HepG2 (cell line): ENCODE data around the gene OGFOD3. TPM values are rescaled to one million over a fixed set of nuclear protein-coding genes. Genes with fewer than 3 reads are reported as not detected.

Experiments used
- BRF2 ChIP-seq: sonication (generic); formaldehyde crosslinking; IDR thresholded peaks from 2 replicates; pipeline ENCODE4 v1.8.1; 2022; ENCODE audit warnings: mild to moderate bottlenecking, missing genetic modification reagents
- CCDC6 ChIP-seq: sonication (generic); formaldehyde crosslinking; IDR thresholded peaks from 2 replicates; pipeline ENCODE4 v1.8.1; 2022; ENCODE audit warnings: mild to moderate bottlenecking, missing genetic modification reagents, moderate library complexity
- CHCHD3 ChIP-seq: sonication (generic); formaldehyde crosslinking; IDR thresholded peaks from 2 replicates; pipeline ENCODE4 v1.8.0; 2022; ENCODE audit warnings: mild to moderate bottlenecking, missing genetic modification reagents, moderate library complexity
- CREB1 ChIP-seq, 2 experiments: fragments of 450-650 bp in 1 of 2; IDR thresholded peaks; 2 replicates each; pipeline ENCODE4 v1.6.1; 2016 to 2017; ENCODE audit warnings: control low read depth in 1 of 2, mild to moderate bottlenecking in 1 of 2, missing compliant biosample characterization in 1 of 2, missing genetic modification characterization in 1 of 2
- DBP ChIP-seq: sonication (generic); formaldehyde crosslinking; IDR thresholded peaks from 2 replicates; pipeline ENCODE4 v1.4.0; 2020; ENCODE audit warnings: missing genetic modification reagents; ENCODE audit errors: not compliant biosample characterization
- ESRRA ChIP-seq: sonication (generic); formaldehyde crosslinking; IDR thresholded peaks from 2 replicates; pipeline ENCODE4 v1.5.1; 2020; ENCODE audit warnings: mild to moderate bottlenecking, low read depth, missing genetic modification reagents
- HNF1B ChIP-seq: sonication (generic); formaldehyde crosslinking; IDR thresholded peaks from 2 replicates; pipeline ENCODE4 v1.5.1; 2020; ENCODE audit warnings: mild to moderate bottlenecking, moderate library complexity, missing genetic modification reagents
- HOXA9 ChIP-seq: sonication (generic); formaldehyde crosslinking; IDR thresholded peaks from 2 replicates; pipeline ENCODE4 v1.8.1; 2022; ENCODE audit warnings: missing genetic modification reagents, mild to moderate bottlenecking, moderate library complexity, borderline replicate concordance
- KLF13 ChIP-seq: sonication (generic); formaldehyde crosslinking; IDR thresholded peaks from 2 replicates; pipeline ENCODE4 v1.4.0; 2020; ENCODE audit warnings: mild to moderate bottlenecking, missing genetic modification reagents
- MIER2 ChIP-seq: IDR thresholded peaks from 2 replicates; pipeline ENCODE4 v1.6.1; 2016; ENCODE audit warnings: missing biosample characterization, missing genetic modification reagents
- MTF2 ChIP-seq: sonication (generic); formaldehyde crosslinking; IDR thresholded peaks from 2 replicates; pipeline ENCODE4 v1.5.0; 2020; ENCODE audit warnings: missing genetic modification reagents, borderline replicate concordance
- PRDM10 ChIP-seq: sonication (generic); formaldehyde crosslinking; IDR thresholded peaks from 2 replicates; pipeline ENCODE4 v1.4.0; 2020; ENCODE audit warnings: low read depth, missing genetic modification reagents
- RBFOX2 ChIP-seq: fragments of 200-400 bp; formaldehyde crosslinking; IDR thresholded peaks from 2 replicates; pipeline ENCODE4 v1.6.1; 2017; ENCODE audit warnings: low read depth, mild to moderate bottlenecking, low read length
- SATB2 ChIP-seq: sonication (generic); formaldehyde crosslinking; IDR thresholded peaks from 2 replicates; pipeline ENCODE4 v1.5.0; 2020; ENCODE audit warnings: missing genetic modification reagents
- TP53 ChIP-seq: sonication (generic); formaldehyde crosslinking; conservative IDR thresholded peaks from 2 replicates; pipeline ENCODE4 v1.4.0; 2020; ENCODE audit warnings: missing genetic modification reagents
- YEATS2 ChIP-seq: sonication (generic); formaldehyde crosslinking; IDR thresholded peaks from 2 replicates; pipeline ENCODE4 v1.4.0; 2020; ENCODE audit warnings: missing genetic modification reagents, borderline replicate concordance
- ZNF329 ChIP-seq: sonication (generic); formaldehyde crosslinking; IDR thresholded peaks from 2 replicates; pipeline ENCODE4 v1.9.0; 2021; ENCODE audit warnings: low read depth, mild to moderate bottlenecking, missing genetic modification reagents
- ZNF660 ChIP-seq: sonication (generic); formaldehyde crosslinking; IDR thresholded peaks from 2 replicates; pipeline ENCODE4 v1.5.1; 2020; ENCODE audit warnings: mild to moderate bottlenecking, low read depth, missing genetic modification reagents, borderline replicate concordance
- ZNF773 ChIP-seq: sonication (generic); formaldehyde crosslinking; IDR thresholded peaks from 2 replicates; pipeline ENCODE4 v1.4.0; 2020; ENCODE audit warnings: missing genetic modification reagents, borderline replicate concordance
- ZNF788 ChIP-seq: sonication (generic); formaldehyde crosslinking; IDR thresholded peaks from 2 replicates; pipeline ENCODE4 v1.5.0; 2020; ENCODE audit warnings: mild to moderate bottlenecking, missing genetic modification reagents, borderline replicate concordance
- polyA plus RNA-seq, 8 experiments: library from polyadenylated mRNA; depleted of rRNA in 3 of 8; stranded (reverse) in 7 of 8; unstranded in 1 of 8; fragments of >200 nt; fragmentation: Illumina TruSeq in 4 of 8; extraction: Trizol in 4 of 8; gene quantifications; 2 replicates each; pipeline versions ENCODE4 v1.2.1 to v1.2.3, GENCODE V29; 2011 to 2016; ENCODE audit warnings: low read depth in 4 of 8, missing spikeins in 1 of 8, mixed read lengths in 1 of 8; ENCODE audit not compliant: insufficient read depth in 1 of 8
- total RNA-seq, 5 experiments: library from RNA; depleted of rRNA; stranded (reverse); fragments of >200 nt; fragmentation: Illumina TruSeq; extraction: Trizol; gene quantifications; 2 replicates each; pipeline ENCODE4 v1.2.3, GENCODE V29; 2016; ENCODE audit warnings: low read depth in 1 of 5

OGFOD3 gene
- total and polyA plus RNA-seq, 2 of the 13 experiments (the other 11 are each of a cell fraction or from before 2014, with no cell fraction given): 40.0 to 42.1 TPM

- TF ChIP-seq CCDC6 (CRISPR knock-in tag): peak; percentile 88; the same call in 1 of the 2 replicates
- TF ChIP-seq ESRRA: peak; percentile 95
- TF ChIP-seq RBFOX2: no peak; the same call in 1 of the 2 replicates
- peak; percentile 89; the same call in 1 of the 2 replicates for TF ChIP-seq PRDM10 (CRISPR knock-in tag)
- no peak for TF ChIP-seq MTF2
- no peak for TF ChIP-seq DBP (CRISPR knock-in tag)
- TF ChIP-seq ZNF329 (CRISPR knock-in tag): no peak
- TF ChIP-seq HOXA9: no peak
- no peak; the same call in 1 of the 2 replicates for TF ChIP-seq SATB2 (CRISPR knock-in tag)
- peak; percentile 85; the same call in 1 of the 2 replicates for TF ChIP-seq MIER2 (CRISPR knock-in tag)
- TF ChIP-seq ZNF773 (CRISPR knock-in tag): no peak
- TF ChIP-seq ZNF788 (CRISPR knock-in tag): peak; percentile 88; the same call in 1 of the 2 replicates
- peak; percentile 61; the same call in 1 of the 2 replicates for TF ChIP-seq TP53 (CRISPR knock-in tag)
- TF ChIP-seq ZNF660 (CRISPR knock-in tag): no peak
- peak; percentile 89; the same call in 1 of the 2 replicates for TF ChIP-seq YEATS2 (CRISPR knock-in tag)
- peak; percentile 96 for TF ChIP-seq HNF1B
- no peak for TF ChIP-seq CHCHD3
- TF ChIP-seq CREB1 (IDR thresholded peaks at IDR 0.05): peak; percentile 77
- peak; percentile 88 for TF ChIP-seq CREB1 (CRISPR knock-in tag; IDR thresholded peaks at IDR 0.05)
- TF ChIP-seq KLF13 (CRISPR knock-in tag): peak; percentile 75; the same call in 1 of the 2 replicates
- TF ChIP-seq BRF2: peak; percentile 81; the same call in 1 of the 2 replicates
These were observed 71.8 kb downstream of the OGFOD3 start (continued) for GRCh38 chr17:82346342-82347300.
